ENCODE measurements around the gene TMEM198.
A peak's percentile ranks its signal among the peaks of the same experiment; 100 is the strongest.

The TMEM198 gene

GRCh38 chr2:219571311-219572236 is 27.7 kb downstream of the TMEM198 start, which contains the start of gene OBSL1:
Gene OBSL1, minus strand, starts transcription at chr2:219571539. Its CDS starts 307 bp downstream, at chr2:219571232.
- ATAC-seq = peak; percentile 84
- TF ChIP-seq TSHZ2 (CRISPR knock-in tag; IDR thresholded peaks at IDR 0.05) = 0 out of 2 replicates have a peak, but pooled peaks have one; percentile 24
- TF ChIP-seq OSR1 (CRISPR knock-in tag; IDR thresholded peaks at IDR 0.05) = no peak

GRCh38 chr2:219572237-219573001 is 28.6 kb downstream of the TMEM198 start, which contains the start of gene INHA:
Gene INHA, plus strand, starts transcription at chr2:219572310. Its CDS starts 65 bp downstream, at chr2:219572375.
- TF ChIP-seq ESRRG (CRISPR knock-in tag; IDR thresholded peaks at IDR 0.05) (no peak), ZC3H10 (CRISPR knock-in tag; IDR thresholded peaks at IDR 0.05) (no peak), CSRNP3 (CRISPR knock-in tag; IDR thresholded peaks at IDR 0.05) (no peak), POU6F1 (CRISPR knock-in tag; IDR thresholded peaks at IDR 0.05; ENCODE audit: borderline replicate concordance, low read depth) (no peak)
- ATAC-seq = no peak

- ATAC-seq = no peak
Observed at GRCh38 chr2:219573166-219573565, 29.3 kb downstream of the TMEM198 start.

More at GRCh38 chr2:219573166-219573565, 29.3 kb downstream of the TMEM198 start:
- TF ChIP-seq TOX (CRISPR knock-in tag; IDR thresholded peaks at IDR 0.05; ENCODE audit: borderline replicate concordance) (no peak), POU6F1 (CRISPR knock-in tag; IDR thresholded peaks at IDR 0.05; ENCODE audit: borderline replicate concordance, low read depth) (no peak), ARNTL (CRISPR knock-in tag; IDR thresholded peaks at IDR 0.05; ENCODE audit: borderline replicate concordance, low read depth) (no peak), ESRRG (CRISPR knock-in tag; IDR thresholded peaks at IDR 0.05) (no peak), ZC3H10 (CRISPR knock-in tag; IDR thresholded peaks at IDR 0.05) (no peak), SNAI2 (CRISPR knock-in tag; IDR thresholded peaks at IDR 0.05) (no peak), TSHZ2 (CRISPR knock-in tag; IDR thresholded peaks at IDR 0.05) (no peak), ZFP3 (CRISPR knock-in tag; IDR thresholded peaks at IDR 0.05) (no peak), BACH2 (CRISPR knock-in tag; IDR thresholded peaks at IDR 0.05; ENCODE audit: borderline replicate concordance) (no peak), RARB (CRISPR knock-in tag; IDR thresholded peaks at IDR 0.05) (no peak), CSRNP3 (CRISPR knock-in tag; IDR thresholded peaks at IDR 0.05) (no peak), ZNF8 (CRISPR knock-in tag; IDR thresholded peaks at IDR 0.05) (no peak), OSR1 (CRISPR knock-in tag; IDR thresholded peaks at IDR 0.05) (no peak), ZFP30 (CRISPR knock-in tag; IDR thresholded peaks at IDR 0.05) (no peak), ZNF565 (CRISPR knock-in tag; conservative IDR thresholded peaks at IDR 0.05; ENCODE audit: low read depth) (no peak), ZNF70 (CRISPR knock-in tag; IDR thresholded peaks at IDR 0.05) (no peak), PATZ1 (CRISPR knock-in tag; IDR thresholded peaks at IDR 0.05; ENCODE audit: borderline replicate concordance) (no peak)
